Measurements from ENCODE around the gene DAPK1.

Gene DAPK1

DNA sequence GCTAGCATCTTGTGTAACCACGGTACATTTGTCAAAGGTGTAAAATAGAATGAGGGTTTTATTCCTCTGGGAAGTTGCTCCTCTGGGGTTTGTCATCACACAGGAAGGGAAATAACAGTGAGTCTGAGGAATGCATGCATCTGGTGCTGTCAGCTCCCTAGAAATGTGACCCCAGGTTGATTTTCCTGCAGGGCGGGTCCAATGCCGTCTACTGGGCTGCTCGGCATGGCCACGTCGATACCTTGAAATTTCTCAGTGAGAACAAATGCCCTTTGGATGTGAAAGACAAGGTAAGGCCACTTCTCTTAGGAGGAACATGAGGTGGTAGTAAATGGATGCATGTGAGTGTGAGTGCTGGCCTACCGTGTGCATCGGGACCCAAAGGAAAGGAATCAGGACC lies 149.4 kb downstream of the DAPK1 start:
- no peak for DNase-seq (ENCODE audit: low spot score)

DNA sequence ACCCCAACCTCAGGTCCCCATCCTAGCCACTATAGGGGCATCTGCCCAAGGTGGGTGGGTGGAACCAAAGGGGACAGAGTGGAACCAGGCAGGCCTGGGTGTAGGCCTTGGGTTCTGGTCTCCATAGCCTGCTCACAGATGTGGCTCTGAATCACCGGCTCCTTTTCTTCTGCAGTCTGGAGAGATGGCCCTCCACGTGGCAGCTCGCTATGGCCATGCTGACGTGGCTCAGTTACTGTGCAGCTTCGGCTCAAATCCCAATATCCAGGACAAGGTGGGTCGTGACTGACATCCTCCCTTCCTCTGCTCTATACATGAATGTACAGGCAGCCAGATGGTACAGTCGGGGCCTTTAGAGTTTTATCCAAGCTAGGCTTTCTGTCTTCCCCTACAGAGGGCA lies 150.9 kb downstream of the DAPK1 start:
- DNase-seq (ENCODE audit: low spot score) = no peak

DNA sequence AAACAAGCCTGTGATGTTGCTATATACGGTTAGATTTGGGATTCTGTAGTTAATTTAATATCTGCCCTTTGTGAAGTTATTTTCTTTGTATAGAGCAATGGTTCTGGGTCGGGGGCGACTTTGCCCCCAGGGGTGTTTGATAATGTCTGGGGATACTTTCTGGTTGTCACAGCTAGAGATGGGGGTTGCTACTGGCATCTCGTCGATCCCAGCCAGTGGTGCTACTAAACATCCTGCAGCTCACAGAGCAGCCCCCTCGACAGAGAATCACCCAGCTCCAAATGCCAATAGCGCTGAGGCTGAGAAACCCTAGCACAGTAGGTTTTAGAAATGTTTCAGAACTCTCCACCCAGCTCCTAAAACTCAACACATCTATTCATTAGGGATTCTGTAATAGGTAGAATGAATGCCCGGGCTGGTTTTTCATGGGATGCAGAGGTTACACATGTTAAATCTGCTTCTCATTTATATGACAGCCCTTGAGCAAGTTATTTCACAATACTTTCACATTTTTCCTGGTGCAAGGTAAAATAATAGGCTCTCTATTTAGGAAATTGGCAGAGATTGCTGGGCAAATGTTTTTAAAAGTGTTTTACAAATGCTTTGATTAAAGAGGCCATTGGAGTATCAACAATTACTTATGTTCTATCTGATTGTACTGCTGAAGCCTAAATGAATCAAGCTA lies 153.1 kb downstream of the DAPK1 start:
- no peak for DNase-seq (ENCODE audit: low spot score)

DNA sequence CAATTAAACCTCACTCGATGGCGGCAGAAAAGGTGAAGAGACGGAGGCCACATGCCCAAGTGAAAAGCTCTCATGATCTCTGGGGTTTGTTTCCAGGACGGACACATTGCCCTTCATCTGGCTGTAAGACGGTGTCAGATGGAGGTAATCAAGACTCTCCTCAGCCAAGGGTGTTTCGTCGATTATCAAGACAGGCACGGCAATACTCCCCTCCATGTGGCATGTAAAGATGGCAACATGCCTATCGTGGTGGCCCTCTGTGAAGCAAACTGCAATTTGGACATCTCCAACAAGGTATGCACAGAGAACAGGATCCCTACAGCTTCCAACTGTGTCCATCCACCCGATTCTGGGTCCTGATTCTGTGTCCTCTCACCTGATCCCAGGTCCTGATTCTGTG lies 153.8 kb downstream of the DAPK1 start:
- no peak for DNase-seq (ENCODE audit: low spot score)

DNA sequence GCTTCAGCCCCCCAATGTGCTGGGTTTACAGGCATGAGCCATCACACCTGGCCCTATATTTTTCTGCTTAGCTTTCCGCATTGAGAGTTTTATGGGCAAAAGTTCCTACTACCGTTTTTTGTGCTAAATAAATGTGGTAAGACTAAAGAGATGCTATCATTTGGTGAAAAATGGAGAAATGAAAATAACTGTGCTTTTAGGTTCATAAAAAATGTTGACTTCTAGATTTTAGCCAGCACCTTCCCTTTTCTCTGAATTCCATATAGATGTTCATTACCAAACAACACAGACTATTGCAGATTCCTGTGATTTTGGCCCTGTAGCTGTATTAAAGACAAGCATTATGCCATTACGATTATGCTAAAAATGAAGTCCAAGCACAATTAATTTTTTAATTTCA lies 156.3 kb downstream of the DAPK1 start:
- DNase-seq (ENCODE audit: low spot score) = no peak

DNA sequence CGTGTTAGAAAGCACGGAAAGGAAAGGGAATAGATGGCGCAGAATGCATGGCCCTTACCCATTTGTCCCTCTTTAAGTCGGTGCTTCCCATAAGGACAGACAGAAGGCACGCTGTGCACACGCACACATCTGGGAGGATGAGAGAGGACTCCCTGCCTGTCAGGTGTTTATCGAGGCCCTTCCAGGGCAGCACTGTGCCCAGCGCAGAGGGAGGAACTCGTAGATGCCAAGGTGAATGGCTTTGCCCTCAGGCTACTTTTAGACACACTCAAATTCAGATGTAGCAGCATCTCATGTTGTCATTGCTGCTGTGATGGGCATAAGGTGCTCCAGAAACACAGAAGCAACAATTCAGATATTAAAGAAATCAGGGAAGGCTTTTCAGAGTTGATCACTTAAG lies 158.1 kb downstream of the DAPK1 start:
- no peak for DNase-seq (ENCODE audit: low spot score)

DNA sequence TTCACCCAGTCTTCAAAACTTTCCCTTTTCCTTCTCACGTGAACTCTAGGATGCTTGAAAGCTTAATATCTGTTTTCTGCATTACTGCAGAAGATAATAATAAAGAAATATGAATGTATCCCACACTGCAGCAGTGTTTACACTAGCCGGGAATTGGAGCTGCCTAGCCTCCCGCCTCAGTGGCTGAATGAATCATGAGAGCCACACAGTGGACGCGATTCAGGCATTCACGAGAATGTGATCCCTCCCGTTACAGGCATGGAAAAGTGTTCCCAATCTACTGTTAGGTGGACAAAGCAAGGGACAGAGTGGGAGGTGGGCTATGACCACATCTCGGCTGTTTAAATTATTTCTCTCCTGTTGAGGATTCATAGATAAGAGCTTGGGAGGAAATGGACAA lies 158.8 kb downstream of the DAPK1 start:
- DNase-seq (ENCODE audit: low spot score) = no peak

DNA sequence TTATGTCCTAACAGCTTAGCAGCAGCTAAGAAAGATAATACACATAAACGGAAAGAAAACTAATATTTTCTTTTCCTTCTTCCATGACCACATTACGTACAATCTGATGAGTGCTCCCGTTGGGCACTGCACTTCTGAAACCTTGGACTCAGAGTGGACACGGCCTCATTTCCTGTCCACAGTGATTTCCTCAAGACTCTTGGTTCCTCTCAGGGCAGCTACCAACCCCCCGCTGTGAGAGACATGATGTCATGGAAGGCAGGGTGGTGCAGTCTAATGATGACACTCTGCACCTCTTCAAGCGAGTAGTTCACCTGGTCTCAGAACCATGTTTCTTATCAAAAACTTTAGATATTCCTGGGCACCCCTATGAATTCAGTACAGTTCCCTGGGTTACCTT lies 159.5 kb downstream of the DAPK1 start:
- no peak for DNase-seq (ENCODE audit: low spot score)

DNA sequence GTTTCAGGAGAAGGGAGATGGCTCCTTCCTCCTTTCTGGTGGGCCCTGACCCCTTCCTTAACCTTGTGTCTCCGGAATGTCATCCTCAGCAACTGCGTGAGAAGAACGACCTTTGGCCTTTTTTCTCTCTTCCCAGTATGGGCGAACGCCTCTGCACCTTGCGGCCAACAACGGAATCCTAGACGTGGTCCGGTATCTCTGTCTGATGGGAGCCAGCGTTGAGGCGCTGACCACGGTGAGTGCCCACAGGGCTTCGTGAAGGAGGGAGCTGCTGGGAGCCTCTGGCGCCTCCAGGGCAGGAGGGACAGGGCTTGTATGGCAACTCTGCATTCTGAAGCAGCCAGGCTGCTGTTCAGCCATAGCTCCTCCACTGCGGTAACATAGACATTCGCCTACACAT lies 160.2 kb downstream of the DAPK1 start:
- no peak for DNase-seq (ENCODE audit: low spot score)

DNA sequence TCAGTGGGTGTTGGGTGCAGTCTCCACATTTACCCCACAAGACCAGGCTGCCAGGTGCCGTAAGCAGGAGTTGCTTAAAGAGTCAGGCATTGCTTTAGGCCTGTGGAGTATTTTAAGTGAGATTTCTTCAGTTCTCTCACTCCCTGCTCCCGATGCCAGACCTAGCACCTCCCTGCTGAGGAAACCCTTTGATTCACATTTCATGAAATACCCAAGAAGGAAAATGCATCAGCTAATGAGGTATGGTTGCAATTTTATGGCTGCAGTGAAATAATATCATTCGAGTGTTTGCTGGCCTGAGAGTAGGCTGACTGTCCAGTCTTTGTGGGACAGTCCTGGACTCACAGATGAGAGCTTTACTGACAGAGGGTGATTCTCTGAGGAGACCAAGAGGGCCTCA lies 160.8 kb downstream of the DAPK1 start:
- DNase-seq (ENCODE audit: low spot score) = no peak

DNA sequence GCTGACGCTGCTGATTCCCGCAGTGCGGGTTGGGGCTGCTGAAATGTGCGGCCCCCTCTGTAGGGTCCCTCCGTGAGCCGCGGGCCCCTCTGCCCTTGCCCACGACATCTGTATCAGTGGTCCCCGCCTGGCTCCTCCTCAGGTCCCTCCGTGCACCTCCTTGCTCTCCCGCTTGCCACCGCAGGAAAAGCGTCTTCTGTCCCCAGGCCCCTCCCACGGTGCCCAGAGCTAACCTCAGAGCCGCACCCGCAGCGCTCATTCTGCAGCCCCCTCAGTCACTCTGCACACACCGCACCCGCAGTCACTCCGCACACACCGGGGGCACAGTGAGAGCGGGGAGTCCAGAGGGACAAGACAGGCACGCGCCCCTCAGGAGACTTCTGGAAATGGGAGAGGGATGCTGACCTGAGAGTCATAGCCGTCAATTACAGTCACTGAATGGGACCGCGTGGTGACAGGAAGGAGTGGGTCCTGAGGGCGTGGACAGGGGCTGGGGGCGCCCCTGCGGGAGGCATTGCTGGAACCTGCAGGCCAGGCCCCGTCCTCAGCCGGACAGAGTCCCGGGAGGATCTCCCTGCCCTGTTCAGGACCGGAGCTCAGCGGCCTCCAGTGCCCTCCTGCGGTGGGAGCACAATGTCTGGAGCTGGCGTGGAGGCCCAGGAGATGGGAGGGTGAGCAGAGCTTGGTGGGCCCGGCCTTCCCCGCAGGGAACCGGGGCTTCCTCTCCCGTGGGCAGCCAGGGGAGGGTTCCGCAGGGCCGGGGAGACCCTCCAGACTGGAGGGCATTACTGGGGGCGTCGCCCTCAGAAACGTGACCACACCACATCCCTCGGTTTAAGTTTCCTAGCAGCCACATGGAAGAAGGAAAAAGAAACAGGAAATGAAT lies 162.1 kb downstream of the DAPK1 start:
- DNase-seq (ENCODE audit: low spot score) = no peak

DNA sequence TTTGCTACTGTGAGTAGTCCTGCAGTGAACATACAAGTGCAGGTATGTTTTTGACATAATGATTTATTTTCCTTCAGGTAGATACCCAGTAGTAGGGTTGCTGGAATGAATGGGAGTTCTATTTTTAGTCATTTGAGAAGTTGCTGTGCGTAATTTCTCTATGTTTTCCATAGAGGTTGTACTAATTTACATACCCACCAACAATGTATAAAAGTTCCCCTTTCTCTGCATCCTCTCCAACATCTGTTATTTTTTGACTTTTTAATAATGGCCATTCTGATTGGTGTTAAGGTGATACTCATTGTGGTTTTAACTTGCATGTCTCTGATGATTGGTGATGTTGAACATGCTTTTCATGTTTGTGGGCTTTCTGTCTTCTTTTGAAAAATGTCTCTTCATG lies 163.6 kb downstream of the DAPK1 start:
- no peak for DNase-seq (ENCODE audit: low spot score)

DNA sequence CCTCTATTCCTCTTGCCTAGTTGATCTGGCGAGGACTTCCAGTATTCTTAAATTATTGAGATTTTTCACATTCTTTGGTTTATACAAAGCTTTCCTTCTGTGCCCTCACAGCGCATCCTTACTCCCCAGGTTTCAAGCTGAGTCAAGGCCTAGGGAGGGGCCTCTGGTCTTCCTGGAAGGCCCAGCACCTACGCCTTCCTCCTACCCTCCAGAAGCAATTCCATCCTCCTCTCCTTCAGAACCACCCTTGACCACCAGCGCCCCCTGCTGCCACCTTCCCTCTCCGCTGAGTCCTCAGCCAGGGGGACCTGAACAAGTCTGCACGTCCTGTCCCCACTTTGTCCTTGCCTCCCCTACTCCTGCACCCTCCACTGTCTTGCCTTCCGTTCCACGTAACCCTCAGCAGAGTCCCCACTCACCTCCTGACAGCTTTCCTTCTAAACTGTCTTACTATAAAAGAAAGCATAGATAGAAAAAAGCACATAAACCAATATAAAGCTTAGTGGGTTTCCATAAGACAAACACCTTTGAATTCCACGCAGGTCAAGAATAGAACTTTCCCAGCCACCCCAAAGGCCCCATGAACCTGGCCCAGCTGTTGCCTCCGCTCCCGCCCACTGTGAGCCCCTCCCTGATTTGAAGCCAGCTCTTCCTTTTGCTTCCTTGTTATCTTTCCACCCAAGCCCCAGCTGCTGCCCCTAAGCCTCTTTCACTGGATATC lies 165.3 kb downstream of the DAPK1 start:
- DNase-seq (ENCODE audit: low spot score) = no peak

DNA sequence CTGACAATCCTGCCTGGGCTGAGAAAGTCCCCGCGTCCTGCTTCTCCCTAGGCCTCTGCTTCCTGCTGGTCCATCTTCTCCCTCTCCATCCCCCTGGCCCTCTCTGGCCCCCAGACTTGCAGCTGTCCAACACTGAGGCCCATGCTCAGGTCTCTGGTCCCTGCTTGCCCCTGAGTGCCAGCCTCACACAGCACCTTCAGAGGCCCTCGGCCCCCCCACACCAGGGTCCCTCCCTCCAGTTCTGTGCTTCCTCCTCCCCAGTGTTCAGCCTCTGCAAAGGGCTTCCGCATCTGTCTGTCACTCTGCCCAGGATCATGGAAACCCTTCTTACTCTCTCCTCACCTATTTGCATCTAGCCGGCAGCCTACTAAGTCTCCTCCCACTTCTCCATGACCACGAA lies 165.9 kb downstream of the DAPK1 start:
- DNase-seq (ENCODE audit: low spot score) = no peak

DNA sequence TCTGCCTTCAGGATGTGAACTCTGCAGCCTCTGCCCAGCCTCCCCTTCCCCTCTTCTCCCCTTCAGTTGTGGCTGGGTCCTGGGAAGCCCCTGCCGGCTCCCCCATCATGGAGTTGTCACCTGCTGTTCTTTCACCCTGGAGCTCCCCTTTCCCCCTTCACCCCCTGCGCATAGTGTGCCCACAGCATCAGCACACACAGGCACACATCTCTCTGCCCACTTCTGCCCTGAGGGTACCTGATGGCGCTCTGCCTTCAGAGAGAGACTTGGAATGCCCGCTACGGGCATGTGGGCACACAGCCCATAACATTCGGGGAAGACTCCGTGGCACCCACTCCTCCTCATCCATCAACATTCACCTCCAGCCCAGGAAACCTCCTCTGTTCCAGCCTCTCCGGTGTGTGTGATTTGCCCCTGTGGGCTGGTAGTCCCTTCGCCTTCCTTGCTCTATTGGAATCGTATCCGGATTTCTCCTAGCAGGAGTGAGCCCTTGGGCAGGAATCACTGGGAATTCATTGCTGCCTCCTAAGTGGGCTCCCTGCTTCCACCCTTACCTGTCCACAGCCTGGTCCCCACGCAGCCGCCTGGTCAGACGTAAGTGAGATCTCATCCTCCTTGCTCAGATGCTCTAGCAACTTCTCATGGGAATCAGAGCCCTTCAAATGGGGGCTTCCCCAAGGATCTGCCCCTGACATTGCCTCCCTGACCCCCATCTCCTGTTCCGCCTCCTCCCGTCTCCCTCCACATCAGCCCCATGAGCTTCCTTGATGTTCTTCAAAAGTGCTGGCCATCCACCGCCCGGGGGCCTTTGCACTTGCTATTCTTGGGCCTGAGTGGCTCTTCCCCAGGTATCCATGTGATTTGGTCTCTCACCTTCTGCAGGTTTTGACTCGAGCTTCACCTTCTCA lies 166.7 kb downstream of the DAPK1 start:
- no peak for DNase-seq (ENCODE audit: low spot score)

DNA sequence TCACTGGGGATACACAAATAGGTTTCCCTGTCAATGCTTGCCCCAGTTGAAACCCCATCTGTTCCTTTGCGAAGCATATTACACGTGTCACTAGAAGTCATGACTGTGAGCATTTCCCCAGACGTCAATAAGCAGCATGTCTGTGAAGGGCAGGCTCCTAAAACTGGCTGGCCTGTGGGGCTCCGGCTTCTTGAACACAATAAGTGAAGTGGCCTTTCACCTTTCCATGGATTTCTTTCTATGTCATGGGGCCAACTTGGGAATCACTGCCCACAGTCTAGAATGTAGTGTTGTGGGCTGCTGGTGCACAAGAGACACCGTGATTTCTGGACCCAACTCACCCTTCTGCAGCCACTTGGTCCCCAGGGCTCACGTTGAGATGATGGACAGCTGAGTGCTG lies 167.8 kb downstream of the DAPK1 start:
- DNase-seq (ENCODE audit: low spot score) = no peak

DNA sequence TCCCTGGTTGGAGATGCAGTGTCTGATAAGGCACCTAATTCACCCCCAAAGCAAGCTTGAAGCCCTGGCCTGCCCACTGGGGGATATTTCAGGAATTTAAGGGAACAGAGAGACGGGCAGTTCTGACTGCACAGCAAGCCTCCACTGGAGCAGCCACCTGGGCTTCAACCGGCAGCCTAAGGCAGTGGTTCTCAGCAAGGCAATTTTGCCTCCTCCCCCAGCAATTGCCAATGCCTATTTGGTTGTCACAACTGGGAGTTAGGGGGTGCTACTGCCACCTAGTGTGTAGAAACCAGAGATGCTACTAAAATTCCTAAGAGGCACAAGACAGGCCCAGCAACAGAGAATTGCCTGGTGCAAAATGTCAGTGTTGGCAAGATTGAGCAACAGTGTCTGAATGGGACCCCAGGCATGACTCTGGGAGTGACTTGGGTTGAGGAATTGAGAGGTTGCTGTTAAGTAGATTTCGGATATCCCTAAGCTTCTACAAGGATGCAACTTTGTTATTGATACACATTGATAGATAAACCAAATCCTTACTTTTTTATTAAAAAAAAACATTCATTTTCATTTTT lies 169.6 kb downstream of the DAPK1 start:
- DNase-seq (ENCODE audit: low spot score) = no peak

DNA sequence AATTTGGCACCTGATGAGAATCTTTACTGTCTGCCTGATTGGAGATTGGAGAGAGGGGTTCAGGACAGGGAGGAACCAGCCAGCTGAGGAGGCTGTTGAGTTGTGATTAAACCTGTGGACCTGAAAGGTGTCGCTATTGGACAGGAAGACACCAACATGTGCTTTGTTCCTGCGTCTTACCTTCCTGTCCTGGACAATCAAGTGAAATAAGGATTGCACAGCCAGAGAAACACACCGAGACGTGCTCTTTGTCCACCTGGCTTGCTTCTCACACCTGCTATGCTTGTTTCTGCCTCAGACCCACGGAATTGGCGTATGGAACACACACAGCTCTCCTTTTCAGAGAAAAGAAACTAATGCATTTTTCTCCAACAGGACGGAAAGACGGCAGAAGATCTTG lies 170.6 kb downstream of the DAPK1 start:
- no peak for DNase-seq (ENCODE audit: low spot score)

DNA sequence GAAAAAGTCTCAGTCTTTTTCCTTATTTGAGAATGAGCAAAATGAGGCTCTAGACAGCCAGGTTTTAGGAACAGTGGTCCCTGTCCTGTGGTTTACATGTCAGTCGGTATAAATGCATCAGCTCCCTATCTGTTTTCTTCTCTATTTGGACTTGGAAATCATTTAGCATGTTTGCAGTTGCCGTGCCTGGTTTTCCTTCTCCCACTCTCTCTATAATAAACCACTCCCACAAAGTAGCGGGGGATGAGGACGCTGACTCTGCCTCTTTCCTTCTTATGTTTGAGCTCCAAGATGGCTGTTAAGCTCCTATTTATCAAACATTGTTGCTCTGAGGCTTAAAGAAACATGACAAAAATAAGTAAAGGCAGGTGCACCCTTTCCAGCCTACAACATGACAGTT lies 171.1 kb downstream of the DAPK1 start:
- DNase-seq (ENCODE audit: low spot score) = no peak

DNA sequence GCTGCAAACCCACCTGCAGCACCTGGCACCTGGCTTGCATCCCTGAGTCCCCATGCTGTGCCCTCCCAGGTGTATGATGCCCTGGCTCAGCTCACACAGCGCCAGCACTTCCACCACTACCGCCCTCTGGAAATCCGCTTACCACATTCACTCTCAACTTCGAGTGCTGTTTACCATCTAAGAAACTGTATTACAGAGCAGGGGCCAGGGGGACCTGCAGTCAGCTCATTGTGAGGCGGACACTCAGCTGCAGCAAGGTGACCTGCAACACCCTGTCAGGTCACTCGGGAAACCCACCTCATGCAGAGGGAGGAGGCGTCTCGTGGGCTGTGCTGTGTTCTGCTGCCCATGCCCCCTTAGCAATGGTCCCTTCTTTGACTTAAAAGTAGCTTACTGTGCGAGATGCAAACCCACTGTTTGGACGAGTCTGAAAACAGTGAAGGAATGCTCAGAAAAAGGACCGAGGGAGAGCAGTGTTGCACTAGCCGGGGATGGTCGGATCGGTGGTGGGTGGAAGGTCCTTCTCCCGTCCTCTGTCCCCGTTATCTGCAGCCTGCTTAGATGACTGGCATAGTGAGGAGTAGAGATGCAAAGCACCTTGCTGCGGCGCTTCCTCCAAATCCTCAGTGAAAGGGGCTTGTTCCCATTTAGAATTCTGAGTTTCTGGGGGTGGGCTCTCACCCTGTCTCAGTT lies 173.1 kb downstream of the DAPK1 start:
- DNase-seq (ENCODE audit: low spot score) = no peak

DNA sequence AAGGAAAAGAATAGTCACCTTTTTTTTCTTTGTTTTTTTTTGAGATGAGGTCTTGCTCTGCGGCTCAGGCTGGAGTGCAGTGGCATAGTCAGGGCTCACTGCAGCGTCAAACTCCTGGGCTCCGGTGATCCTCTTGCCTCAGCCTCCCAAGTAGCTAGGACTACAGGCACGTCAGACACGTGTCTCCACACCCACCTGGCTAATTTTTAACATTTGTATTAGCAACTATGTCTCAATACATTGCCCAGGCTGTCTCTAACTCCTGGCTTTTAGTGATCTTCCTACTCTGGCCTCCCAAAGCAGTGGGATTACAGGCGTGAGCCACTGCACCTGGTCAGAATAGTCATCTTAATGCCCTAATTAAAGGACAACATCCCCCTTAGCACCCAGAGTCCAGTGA lies 173.8 kb downstream of the DAPK1 start:
- no peak for DNase-seq (ENCODE audit: low spot score)
